ENCODE data around the gene ARMC3.

DNA sequence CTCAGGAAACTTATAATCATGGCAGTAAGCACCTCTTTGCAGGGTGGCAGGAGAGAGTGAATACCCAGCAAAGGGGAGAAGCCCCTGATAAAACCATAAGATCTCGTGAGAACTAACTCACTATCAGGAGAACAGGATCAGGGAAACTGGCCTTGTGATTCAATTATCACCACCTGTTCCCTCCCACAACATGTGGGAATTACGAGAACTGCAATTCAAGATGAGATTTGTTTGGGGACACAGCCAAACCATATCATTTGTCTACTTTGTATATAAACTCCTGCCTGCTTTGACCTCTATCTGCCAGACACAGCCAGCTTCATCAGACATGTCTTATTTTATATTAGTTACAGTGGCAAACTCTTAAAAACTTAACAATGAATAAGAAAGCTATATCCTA lies 50.4 kb downstream of the ARMC3 start:
- TF ChIP-seq, protein P1, sequence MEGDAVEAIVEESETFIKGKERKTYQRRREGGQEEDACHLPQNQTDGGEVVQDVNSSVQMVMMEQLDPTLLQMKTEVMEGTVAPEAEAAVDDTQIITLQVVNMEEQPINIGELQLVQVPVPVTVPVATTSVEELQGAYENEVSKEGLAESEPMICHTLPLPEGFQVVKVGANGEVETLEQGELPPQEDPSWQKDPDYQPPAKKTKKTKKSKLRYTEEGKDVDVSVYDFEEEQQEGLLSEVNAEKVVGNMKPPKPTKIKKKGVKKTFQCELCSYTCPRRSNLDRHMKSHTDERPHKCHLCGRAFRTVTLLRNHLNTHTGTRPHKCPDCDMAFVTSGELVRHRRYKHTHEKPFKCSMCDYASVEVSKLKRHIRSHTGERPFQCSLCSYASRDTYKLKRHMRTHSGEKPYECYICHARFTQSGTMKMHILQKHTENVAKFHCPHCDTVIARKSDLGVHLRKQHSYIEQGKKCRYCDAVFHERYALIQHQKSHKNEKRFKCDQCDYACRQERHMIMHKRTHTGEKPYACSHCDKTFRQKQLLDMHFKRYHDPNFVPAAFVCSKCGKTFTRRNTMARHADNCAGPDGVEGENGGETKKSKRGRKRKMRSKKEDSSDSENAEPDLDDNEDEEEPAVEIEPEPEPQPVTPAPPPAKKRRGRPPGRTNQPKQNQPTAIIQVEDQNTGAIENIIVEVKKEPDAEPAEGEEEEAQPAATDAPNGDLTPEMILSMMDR (IDR thresholded peaks at IDR 0.05) = no peak
- TF ChIP-seq POLR2A (IDR thresholded peaks at IDR 0.05) = no peak

Measured in heart left ventricle (tissue), 13 donors.